HEK293 (cell line): ENCODE data around the gene UBA3.

ENCODE experiments used
- MYNN ChIP-seq: fragments of 450-650 bp; formaldehyde crosslinking; IDR thresholded peaks from 2 replicates; pipeline ENCODE4 v1.5.1; 2016; ENCODE audit warnings: missing biosample characterization, missing genetic modification characterization, borderline replicate concordance
- ZBTB17 ChIP-seq: fragments of 450-650 bp; formaldehyde crosslinking; IDR thresholded peaks from 2 replicates; pipeline ENCODE4 v1.5.1; 2016; ENCODE audit warnings: missing biosample characterization, missing genetic modification characterization
- ZBTB8A ChIP-seq: fragments of 450-650 bp; formaldehyde crosslinking; IDR thresholded peaks from 2 replicates; pipeline ENCODE4 v1.5.1; 2016; ENCODE audit warnings: missing biosample characterization, missing genetic modification characterization
- ZFHX2 ChIP-seq: fragments of 450-650 bp; formaldehyde crosslinking; conservative IDR thresholded peaks from 2 replicates; pipeline ENCODE4 v1.5.1; 2016; ENCODE audit warnings: missing biosample characterization, missing genetic modification characterization
- ZNF146 ChIP-seq: fragments of 450-650 bp; formaldehyde crosslinking; IDR thresholded peaks from 2 replicates; pipeline ENCODE4 v1.5.1; 2016; ENCODE audit warnings: missing biosample characterization, missing genetic modification characterization
- ZNF169 ChIP-seq: fragments of 450-650 bp; formaldehyde crosslinking; IDR thresholded peaks from 2 replicates; pipeline ENCODE4 v1.5.1; 2016; ENCODE audit warnings: missing biosample characterization, missing genetic modification characterization
- ZNF24 ChIP-seq: fragments of 450-650 bp; formaldehyde crosslinking; IDR thresholded peaks from 2 replicates; pipeline ENCODE4 v1.5.1; 2016; ENCODE audit warnings: missing biosample characterization, missing genetic modification characterization
- ZNF292 ChIP-seq: fragments of 450-650 bp; formaldehyde crosslinking; IDR thresholded peaks from 2 replicates; pipeline ENCODE4 v1.5.1; 2016; ENCODE audit warnings: low read depth, missing biosample characterization, missing genetic modification characterization, borderline replicate concordance
- ZNF302 ChIP-seq: fragments of 450-650 bp; formaldehyde crosslinking; IDR thresholded peaks from 2 replicates; pipeline ENCODE4 v1.5.1; 2016; ENCODE audit warnings: missing biosample characterization, missing genetic modification characterization, low read depth
- ZNF311 ChIP-seq: fragments of 450-650 bp; formaldehyde crosslinking; IDR thresholded peaks from 2 replicates; pipeline ENCODE4 v1.5.1; 2017; ENCODE audit warnings: missing biosample characterization, missing genetic modification characterization, borderline replicate concordance
- ZNF324 ChIP-seq: fragments of 450-650 bp; formaldehyde crosslinking; IDR thresholded peaks from 2 replicates; pipeline ENCODE4 v1.5.1; 2016; ENCODE audit warnings: missing biosample characterization, missing genetic modification characterization
- ZNF394 ChIP-seq: fragments of 450-650 bp; formaldehyde crosslinking; IDR thresholded peaks from 2 replicates; pipeline ENCODE4 v1.5.1; 2016; ENCODE audit warnings: missing biosample characterization, missing genetic modification characterization, mild to moderate bottlenecking, moderate library complexity, borderline replicate concordance
- ZNF433 ChIP-seq: fragments of 450-650 bp; formaldehyde crosslinking; IDR thresholded peaks from 2 replicates; pipeline ENCODE4 v1.5.1; 2016; ENCODE audit warnings: missing biosample characterization, missing genetic modification characterization, low read depth
- ZNF548 ChIP-seq: fragments of 450-650 bp; formaldehyde crosslinking; IDR thresholded peaks from 2 replicates; pipeline ENCODE4 v1.5.1; 2016; ENCODE audit warnings: missing biosample characterization, missing genetic modification characterization
- ZNF558 ChIP-seq: fragments of 450-650 bp; formaldehyde crosslinking; IDR thresholded peaks from 2 replicates; pipeline ENCODE4 v1.5.1; 2016; ENCODE audit warnings: missing biosample characterization, missing genetic modification characterization
- ZNF585B ChIP-seq: fragments of 450-650 bp; formaldehyde crosslinking; IDR thresholded peaks from 2 replicates; pipeline ENCODE4 v1.5.1; 2016; ENCODE audit warnings: missing biosample characterization, missing genetic modification characterization
- ZNF596 ChIP-seq: fragments of 450-650 bp; IDR thresholded peaks from 2 replicates; pipeline ENCODE4 v1.5.0; 2018; ENCODE audit warnings: missing biosample characterization, mild to moderate bottlenecking, missing genetic modification characterization, moderate library complexity
- ZNF600 ChIP-seq: fragments of 450-650 bp; formaldehyde crosslinking; IDR thresholded peaks from 2 replicates; pipeline ENCODE4 v1.5.1; 2016; ENCODE audit warnings: missing biosample characterization, missing genetic modification characterization
- ZNF624 ChIP-seq: fragments of 450-650 bp; formaldehyde crosslinking; IDR thresholded peaks from 2 replicates; pipeline ENCODE4 v1.5.1; 2017; ENCODE audit warnings: missing biosample characterization, missing genetic modification characterization
- TF ChIP-seq, protein P1 (sequence below): fragments of 450-650 bp; formaldehyde crosslinking; IDR thresholded peaks from 2 replicates; pipeline ENCODE4 v1.5.1; 2016; ENCODE audit warnings: missing biosample characterization, missing genetic modification characterization
- TF ChIP-seq, protein P2 (sequence below): fragments of 450-650 bp; formaldehyde crosslinking; IDR thresholded peaks from 2 replicates; pipeline ENCODE4 v1.5.1; 2016; ENCODE audit warnings: missing biosample characterization, missing genetic modification characterization, borderline replicate concordance
- TF ChIP-seq, protein P3 (sequence below): fragments of 450-650 bp; IDR thresholded peaks from 2 replicates; pipeline ENCODE4 v1.5.1; 2018; ENCODE audit warnings: missing biosample characterization, missing genetic modification characterization
- TF ChIP-seq, protein P4 (sequence below): fragments of 450-650 bp; formaldehyde crosslinking; IDR thresholded peaks from 2 replicates; pipeline ENCODE4 v1.5.1; 2016; ENCODE audit warnings: missing biosample characterization, missing genetic modification characterization
- TF ChIP-seq, protein P5 (sequence below): fragments of 450-650 bp; formaldehyde crosslinking; IDR thresholded peaks from 2 replicates; pipeline ENCODE4 v1.5.1; 2016; ENCODE audit warnings: missing biosample characterization, missing genetic modification characterization, borderline replicate concordance

Gene UBA3

DNA sequence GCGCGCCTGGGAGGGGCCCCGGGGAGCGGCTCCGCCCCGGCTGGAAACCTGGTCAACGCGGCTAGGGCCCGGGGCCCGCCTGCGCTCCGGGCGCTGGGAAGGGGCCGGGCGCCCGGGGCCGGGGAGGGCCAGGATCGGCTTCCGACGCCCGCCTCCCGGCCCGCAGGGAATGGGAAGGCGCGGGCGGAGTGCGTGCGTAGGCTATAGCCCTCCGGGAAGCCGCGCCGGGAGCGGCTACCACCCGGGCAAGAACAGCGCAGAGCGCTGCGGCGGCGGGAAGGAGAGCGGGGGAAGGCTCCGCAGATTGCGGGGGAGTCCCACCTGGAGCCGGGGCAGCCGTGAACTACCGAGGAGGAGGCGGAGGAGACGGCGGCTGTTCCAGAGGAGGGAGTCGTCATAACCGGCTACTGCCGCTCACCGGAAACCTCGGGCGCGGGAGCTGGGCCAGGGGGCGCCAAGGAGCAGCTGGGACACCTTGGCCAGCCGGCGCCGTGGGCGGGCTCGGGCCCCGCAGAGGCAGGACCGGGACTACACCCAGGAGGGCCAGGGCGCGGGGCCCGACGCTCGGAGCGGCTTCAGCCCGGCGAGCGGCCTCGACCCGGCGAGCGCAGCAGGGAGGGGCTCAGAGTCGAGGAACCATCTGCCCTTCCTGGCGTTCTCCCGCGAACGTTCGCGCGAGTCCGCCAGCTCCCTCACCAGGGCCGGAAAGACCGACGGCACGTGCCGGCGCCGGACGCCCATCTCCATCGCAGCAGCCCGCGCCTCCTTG is 66.7 kb downstream of the UBA3 start, which contains the start of gene EOGT (continued):
- TF ChIP-seq, protein P1, sequence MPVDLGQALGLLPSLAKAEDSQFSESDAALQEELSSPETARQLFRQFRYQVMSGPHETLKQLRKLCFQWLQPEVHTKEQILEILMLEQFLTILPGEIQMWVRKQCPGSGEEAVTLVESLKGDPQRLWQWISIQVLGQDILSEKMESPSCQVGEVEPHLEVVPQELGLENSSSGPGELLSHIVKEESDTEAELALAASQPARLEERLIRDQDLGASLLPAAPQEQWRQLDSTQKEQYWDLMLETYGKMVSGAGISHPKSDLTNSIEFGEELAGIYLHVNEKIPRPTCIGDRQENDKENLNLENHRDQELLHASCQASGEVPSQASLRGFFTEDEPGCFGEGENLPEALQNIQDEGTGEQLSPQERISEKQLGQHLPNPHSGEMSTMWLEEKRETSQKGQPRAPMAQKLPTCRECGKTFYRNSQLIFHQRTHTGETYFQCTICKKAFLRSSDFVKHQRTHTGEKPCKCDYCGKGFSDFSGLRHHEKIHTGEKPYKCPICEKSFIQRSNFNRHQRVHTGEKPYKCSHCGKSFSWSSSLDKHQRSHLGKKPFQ (tag by site-specific recombination): no peak
- TF ChIP-seq, protein P2, sequence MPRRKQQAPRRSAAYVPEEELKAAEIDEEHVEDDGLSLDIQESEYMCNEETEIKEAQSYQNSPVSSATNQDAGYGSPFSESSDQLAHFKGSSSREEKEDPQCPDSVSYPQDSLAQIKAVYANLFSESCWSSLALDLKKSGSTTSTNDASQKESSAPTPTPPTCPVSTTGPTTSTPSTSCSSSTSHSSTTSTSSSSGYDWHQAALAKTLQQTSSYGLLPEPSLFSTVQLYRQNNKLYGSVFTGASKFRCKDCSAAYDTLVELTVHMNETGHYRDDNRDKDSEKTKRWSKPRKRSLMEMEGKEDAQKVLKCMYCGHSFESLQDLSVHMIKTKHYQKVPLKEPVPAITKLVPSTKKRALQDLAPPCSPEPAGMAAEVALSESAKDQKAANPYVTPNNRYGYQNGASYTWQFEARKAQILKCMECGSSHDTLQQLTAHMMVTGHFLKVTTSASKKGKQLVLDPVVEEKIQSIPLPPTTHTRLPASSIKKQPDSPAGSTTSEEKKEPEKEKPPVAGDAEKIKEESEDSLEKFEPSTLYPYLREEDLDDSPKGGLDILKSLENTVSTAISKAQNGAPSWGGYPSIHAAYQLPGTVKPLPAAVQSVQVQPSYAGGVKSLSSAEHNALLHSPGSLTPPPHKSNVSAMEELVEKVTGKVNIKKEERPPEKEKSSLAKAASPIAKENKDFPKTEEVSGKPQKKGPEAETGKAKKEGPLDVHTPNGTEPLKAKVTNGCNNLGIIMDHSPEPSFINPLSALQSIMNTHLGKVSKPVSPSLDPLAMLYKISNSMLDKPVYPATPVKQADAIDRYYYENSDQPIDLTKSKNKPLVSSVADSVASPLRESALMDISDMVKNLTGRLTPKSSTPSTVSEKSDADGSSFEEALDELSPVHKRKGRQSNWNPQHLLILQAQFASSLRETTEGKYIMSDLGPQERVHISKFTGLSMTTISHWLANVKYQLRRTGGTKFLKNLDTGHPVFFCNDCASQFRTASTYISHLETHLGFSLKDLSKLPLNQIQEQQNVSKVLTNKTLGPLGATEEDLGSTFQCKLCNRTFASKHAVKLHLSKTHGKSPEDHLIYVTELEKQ (tag by site-specific recombination): no peak
- no peak for TF ChIP-seq ZNF624 (tag by site-specific recombination)
- TF ChIP-seq ZNF302 (tag by site-specific recombination): no peak
- TF ChIP-seq ZNF394 (tag by site-specific recombination): peak; percentile 56
- TF ChIP-seq ZNF146: no peak
- TF ChIP-seq, protein P3, sequence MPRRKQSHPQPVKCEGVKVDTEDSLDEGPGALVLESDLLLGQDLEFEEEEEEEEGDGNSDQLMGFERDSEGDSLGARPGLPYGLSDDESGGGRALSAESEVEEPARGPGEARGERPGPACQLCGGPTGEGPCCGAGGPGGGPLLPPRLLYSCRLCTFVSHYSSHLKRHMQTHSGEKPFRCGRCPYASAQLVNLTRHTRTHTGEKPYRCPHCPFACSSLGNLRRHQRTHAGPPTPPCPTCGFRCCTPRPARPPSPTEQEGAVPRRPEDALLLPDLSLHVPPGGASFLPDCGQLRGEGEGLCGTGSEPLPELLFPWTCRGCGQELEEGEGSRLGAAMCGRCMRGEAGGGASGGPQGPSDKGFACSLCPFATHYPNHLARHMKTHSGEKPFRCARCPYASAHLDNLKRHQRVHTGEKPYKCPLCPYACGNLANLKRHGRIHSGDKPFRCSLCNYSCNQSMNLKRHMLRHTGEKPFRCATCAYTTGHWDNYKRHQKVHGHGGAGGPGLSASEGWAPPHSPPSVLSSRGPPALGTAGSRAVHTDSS (tag by site-specific recombination): no peak
- TF ChIP-seq ZNF585B (tag by site-specific recombination): no peak
- TF ChIP-seq ZNF24: peak; percentile 60; the same call in 1 of the 2 replicates
- TF ChIP-seq ZNF558 (tag by site-specific recombination): no peak
- TF ChIP-seq, protein P4, sequence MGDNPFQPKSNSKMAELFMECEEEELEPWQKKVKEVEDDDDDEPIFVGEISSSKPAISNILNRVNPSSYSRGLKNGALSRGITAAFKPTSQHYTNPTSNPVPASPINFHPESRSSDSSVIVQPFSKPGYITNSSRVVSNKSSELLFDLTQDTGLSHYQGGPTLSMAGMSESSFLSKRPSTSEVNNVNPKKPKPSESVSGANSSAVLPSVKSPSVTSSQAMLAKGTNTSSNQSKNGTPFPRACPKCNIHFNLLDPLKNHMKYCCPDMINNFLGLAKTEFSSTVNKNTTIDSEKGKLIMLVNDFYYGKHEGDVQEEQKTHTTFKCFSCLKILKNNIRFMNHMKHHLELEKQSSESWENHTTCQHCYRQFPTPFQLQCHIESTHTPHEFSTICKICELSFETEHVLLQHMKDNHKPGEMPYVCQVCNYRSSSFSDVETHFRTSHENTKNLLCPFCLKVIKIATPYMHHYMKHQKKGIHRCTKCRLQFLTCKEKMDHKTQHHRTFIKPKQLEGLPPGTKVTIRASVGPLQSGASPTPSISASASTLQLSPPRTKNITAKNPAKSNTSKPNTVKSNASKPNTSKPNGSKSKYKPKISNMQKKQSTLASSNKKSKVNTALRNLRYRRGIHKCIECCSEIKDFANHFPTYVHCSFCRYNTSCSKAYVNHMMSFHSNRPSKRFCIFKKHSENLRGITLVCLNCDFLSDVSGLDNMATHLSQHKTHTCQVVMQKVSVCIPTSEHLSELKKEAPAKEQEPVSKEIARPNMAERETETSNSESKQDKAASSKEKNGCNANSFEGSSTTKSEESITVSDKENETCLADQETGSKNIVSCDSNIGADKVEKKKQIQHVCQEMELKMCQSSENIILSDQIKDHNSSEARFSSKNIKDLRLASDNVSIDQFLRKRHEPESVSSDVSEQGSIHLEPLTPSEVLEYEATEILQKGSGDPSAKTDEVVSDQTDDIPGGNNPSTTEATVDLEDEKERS: no peak
- TF ChIP-seq ZNF548 (tag by site-specific recombination): no peak
- TF ChIP-seq ZBTB17: 0 out of 2 replicates have a peak, but pooled peaks have one; percentile 34
- TF ChIP-seq ZNF596 (tag by site-specific recombination): 0 out of 2 replicates have a peak, but pooled peaks have one; percentile 17
- no peak for TF ChIP-seq ZNF292
- TF ChIP-seq ZNF600 (tag by site-specific recombination): peak; percentile 77
- TF ChIP-seq MYNN (tag by site-specific recombination): no peak
- peak; percentile 96 for TF ChIP-seq ZBTB8A
- no peak for TF ChIP-seq ZNF433 (tag by site-specific recombination)
- TF ChIP-seq ZFHX2 (tag by site-specific recombination): peak; percentile 95
- TF ChIP-seq, protein P5, sequence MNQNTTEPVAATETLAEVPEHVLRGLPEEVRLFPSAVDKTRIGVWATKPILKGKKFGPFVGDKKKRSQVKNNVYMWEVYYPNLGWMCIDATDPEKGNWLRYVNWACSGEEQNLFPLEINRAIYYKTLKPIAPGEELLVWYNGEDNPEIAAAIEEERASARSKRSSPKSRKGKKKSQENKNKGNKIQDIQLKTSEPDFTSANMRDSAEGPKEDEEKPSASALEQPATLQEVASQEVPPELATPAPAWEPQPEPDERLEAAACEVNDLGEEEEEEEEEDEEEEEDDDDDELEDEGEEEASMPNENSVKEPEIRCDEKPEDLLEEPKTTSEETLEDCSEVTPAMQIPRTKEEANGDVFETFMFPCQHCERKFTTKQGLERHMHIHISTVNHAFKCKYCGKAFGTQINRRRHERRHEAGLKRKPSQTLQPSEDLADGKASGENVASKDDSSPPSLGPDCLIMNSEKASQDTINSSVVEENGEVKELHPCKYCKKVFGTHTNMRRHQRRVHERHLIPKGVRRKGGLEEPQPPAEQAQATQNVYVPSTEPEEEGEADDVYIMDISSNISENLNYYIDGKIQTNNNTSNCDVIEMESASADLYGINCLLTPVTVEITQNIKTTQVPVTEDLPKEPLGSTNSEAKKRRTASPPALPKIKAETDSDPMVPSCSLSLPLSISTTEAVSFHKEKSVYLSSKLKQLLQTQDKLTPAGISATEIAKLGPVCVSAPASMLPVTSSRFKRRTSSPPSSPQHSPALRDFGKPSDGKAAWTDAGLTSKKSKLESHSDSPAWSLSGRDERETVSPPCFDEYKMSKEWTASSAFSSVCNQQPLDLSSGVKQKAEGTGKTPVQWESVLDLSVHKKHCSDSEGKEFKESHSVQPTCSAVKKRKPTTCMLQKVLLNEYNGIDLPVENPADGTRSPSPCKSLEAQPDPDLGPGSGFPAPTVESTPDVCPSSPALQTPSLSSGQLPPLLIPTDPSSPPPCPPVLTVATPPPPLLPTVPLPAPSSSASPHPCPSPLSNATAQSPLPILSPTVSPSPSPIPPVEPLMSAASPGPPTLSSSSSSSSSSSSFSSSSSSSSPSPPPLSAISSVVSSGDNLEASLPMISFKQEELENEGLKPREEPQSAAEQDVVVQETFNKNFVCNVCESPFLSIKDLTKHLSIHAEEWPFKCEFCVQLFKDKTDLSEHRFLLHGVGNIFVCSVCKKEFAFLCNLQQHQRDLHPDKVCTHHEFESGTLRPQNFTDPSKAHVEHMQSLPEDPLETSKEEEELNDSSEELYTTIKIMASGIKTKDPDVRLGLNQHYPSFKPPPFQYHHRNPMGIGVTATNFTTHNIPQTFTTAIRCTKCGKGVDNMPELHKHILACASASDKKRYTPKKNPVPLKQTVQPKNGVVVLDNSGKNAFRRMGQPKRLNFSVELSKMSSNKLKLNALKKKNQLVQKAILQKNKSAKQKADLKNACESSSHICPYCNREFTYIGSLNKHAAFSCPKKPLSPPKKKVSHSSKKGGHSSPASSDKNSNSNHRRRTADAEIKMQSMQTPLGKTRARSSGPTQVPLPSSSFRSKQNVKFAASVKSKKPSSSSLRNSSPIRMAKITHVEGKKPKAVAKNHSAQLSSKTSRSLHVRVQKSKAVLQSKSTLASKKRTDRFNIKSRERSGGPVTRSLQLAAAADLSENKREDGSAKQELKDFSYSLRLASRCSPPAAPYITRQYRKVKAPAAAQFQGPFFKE: no peak
- no peak for TF ChIP-seq ZNF324 (tag by site-specific recombination)
- TF ChIP-seq ZNF169 (tag by site-specific recombination): no peak
- no peak for TF ChIP-seq ZNF311 (tag by site-specific recombination)
